NCI-H2107 treated with DMSO at 0.1 percent for 48 hours (cell line): Measurements from ENCODE around the gene LIMA1.
"Not testable (repeated sequence)": the region's sequence is repeated elsewhere in the genome, so short reads cannot be mapped to it uniquely, and the experiment has no call there.

Source experiments
- DNase-seq: peaks from one replicate; lab custom pipeline; 2025; ENCODE audit not compliant: unreplicated experiment; lab: John Stamatoyannopoulos, UW

Gene LIMA1

DNA sequence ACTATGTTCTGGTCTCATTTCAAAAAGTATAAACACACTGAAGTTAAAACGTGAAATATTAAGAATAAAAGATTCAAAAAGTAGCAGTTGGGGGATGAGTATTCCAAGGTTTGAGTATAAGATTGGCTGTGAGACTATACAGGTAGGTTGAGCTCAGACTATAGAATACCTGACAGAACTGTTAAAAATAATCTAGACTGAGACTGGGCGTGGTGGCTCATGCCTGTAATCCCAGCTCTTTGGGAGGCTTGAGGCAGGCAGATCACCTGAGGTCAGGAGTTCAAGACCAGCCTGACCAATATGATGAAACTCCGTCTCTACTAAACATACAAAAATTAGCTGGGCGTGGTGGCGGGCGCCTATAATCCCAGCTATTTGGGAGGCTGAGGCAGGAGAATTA is 64.3 kb downstream of the LIMA1 start:
- DNase-seq, result not testable (repeated sequence)

- no peak for DNase-seq
Observed at GRCh38 chr12:50218386-50218785, 64.9 kb downstream of the LIMA1 start.

DNA sequence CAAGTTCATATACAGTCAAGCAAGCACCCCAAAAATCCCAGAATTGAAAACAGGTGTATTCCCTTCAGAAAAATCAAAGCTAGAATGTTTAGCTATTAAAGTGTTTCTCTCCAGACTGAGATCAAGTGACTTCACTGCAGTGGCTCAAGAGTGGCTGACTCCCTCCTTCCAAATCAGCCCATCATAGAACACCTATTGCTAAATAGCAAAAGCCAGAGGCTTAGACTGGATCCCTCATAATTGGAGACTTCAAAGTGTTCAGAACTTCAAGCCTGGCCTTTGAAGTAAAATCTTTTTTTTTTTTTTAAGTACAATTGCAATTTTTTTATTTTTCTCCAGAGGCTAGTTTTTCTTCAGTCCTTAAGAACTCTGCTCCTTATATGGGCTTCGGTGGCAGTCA is 66.1 kb downstream of the LIMA1 start:
- no peak for DNase-seq

DNA sequence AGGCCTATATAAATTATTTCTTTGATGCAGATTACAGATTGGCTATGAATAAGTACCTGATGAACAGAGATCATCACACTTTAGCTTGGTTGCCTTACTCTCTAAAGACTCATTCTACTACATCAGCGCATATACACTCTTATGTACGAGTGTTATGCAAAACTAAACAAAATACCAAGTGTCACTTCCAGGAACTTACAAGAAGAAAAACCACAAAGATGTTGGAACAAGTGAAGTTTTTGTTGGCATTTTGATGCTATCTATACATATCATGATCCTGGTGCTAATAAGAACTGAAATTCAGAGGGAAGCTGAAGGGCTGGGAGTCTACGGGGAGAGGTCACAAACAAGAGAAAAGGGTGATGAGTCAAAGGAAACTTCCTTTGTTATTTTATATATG is 68.3 kb downstream of the LIMA1 start:
- DNase-seq, result no peak

DNA sequence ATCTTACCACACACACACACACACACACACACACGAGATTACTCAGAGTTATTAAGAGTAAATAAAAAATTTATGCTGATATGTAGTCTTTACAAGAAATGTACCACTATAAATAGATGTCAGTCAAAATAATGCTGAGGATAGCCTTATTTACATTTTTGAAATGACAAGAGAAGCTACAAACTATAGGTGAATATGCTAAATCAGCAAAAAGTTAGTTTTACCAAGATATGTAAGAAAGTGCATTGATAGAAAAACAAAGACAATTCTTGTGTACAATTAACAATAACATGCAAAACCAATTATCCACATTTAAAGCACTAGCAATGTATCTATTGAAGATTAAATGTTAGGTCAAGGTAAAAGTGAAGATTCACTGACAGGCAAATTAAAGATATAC is 69.3 kb downstream of the LIMA1 start:
- DNase-seq, result no peak

GRCh38 chr12:50213439-50213838 is 69.9 kb downstream of the LIMA1 start:
- no peak for DNase-seq

- DNase-seq, result no peak
Observed at GRCh38 chr12:50212071-50212467, 71.3 kb downstream of the LIMA1 start.

DNA sequence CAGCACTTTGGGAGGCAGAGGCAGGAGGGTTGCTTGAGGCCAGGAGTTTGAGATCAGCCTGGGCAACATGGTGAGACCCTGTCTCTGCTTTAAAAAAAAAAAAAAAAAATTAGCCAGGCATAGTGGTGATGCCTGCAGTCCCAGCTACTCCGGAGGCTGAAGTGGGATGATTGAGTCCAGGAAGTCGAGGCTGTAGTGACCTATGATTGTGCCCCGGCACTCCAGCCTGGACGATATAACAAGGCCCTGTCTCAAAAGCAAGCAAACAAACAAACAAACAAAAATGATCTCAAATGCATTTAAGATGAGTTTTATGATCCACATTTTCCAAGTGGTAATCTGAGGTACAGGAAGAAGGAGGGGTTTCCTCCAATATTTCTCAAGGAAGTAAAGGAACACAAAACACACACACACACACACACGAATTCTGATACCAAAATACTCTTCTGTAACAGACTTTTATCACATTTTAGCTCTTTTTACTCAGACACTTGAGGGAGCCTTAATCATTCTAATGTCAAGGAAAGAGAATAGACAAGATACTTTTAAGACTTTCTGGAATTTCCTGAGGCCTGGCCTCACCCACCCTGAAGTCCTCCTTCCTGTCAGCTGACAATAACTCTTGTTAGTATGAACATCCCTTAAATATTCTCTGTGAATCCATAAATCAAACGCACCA is 71.8 kb downstream of the LIMA1 start:
- DNase-seq, result no peak

DNA sequence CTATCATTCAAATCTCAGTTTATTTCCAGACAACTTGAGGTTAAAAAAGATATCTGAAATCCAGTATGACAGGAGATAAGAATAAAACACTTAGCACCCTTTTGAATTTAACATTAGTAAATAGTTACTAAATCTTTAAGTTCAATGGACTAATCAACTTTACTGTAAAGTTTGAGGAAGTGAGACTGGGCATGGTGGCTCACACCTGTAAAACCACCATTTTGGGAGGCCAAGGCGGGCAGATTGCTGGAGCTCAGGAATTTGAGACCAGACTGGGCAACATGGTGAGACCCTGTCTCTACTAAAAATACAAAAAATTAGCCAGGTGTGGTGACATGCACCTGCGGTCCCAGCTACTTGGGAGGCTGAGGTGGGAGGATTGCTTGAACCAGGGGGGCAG is 75.9 kb downstream of the LIMA1 start:
- DNase-seq, result no peak

DNA sequence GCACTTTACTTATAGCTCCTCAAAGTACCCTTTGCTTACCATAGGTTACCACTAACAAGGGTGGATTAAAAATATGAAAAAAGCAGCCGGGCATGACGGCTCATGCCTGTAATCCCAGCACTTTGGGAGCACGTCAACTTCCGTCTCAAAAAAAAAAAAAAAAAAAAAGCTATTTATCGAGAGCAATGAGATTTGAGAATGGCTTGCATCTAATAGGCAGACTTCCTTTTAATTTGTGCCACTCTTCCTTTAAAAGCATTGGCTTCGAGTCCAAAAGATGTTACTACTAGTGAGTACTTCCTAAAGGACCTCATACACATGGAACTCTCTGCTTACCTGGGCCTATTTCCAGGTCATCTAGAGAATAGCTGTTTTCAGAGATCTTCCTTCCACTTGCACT is 77.7 kb downstream of the LIMA1 start:
- no peak for DNase-seq

DNA sequence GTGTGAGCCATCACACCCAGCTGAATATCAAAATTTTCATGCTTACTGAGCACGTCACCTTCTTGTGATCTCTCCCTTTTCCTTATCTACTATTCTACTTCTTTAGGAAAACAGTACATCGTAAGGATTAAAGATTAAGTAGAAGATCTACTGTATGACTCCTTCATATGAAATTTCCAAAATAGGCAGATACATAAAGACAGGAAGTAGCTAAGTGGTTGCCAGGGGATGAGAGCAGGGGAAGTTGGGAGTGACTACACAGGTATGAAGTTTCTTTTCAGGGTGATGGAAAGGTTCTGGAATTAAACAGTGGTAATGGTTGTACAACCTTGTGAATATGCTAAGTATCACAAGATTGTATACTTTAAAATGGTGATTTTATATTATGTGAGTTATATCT is 79.6 kb downstream of the LIMA1 start:
- no peak for DNase-seq

DNA sequence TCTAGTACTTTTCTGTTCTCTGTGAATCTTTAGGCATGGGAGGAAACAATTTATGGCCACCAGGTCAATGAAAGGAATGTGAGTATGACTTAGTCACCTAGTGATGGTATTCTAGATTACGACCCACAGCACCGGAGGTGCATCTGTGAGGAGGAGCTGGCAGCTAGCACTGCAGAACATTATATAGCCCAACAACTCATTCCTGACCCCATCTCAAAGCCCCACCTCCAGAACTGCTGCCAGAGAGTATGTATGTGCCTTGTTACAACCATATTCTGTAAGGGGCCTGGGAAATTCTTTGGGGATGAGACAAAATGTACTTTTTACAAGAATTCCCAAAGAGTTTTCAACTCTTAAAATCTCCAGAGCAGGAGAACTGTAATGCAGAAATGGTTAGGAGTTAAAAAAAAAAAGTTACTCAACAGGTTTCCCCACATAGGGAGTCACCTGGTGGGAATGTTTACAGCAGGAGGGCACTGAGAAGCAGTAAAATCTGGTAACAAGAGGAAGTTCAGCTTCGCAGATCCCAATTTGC is 81.3 kb downstream of the LIMA1 start:
- DNase-seq, result no peak

- DNase-seq, result no peak
Observed at GRCh38 chr12:50200552-50201273, 82.6 kb downstream of the LIMA1 start.

DNA sequence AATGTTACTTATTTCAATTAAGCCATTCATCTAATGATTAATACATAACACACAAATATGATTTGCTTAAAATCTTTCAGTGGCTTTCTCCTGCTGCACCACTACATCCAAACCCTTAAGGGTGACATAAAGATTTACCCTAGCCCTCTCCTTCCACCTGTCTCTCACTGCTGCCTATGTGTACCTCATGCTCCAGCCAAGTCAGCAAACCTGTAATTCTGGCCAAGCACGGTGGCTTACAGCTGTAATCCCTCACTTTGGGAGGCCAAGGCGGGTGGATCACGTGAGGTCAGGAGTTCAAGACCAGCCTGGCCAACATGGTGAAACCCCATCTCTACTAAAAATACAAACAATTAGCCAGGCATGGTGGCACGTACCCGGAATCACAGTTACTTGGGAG is 84.5 kb downstream of the LIMA1 start:
- no peak for DNase-seq

DNA sequence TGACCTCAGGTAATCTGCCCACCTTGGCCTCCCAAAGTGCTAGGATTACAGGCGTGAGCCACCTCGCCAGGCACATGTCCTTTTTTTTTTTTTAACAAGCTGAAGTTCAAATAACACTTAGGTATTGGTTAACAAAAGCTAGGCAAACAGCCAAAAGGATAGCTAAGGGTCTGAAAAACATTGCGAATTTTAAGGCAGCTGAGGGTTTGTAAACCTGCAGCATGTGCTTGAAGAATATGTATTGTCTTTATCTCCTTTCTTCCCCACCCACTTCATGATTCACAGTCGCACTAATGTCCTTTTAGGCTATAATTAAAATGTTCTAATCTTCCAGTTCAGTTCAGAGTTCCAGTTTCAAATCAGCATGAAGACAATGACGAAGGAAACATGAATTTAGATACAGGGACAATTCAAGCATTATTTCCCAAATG is 86.0 kb downstream of the LIMA1 start:
- peak; percentile 88 for DNase-seq

- no peak for DNase-seq
Observed at GRCh38 chr12:50196537-50196936, 86.8 kb downstream of the LIMA1 start.

- DNase-seq, result peak; percentile 62
Observed at GRCh38 chr12:50195832-50196231, 87.5 kb downstream of the LIMA1 start.

DNA sequence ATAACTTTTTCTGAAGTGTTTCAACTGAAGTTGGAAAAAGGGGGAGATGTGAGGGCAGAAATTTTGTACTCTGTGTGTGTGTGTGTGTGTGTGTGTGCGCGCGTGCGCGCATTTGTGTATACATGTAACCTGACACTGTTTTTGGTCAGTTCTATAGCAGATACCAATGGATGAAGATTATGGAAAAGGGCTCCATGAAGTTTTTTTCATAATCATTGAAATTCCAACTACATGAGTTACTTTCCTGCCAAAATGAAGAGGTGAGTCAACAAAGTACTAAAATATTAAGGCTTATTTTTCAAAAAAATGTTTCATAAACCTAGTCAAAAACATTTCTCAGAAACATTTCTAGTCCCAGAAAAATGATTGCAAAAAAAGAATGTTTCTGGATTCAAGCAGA is 90.4 kb downstream of the LIMA1 start:
- DNase-seq, result no peak

GRCh38 chr12:50192236-50192635 is 91.1 kb downstream of the LIMA1 start:
- no peak for DNase-seq

- no peak for DNase-seq
Observed at GRCh38 chr12:50190859-50191258, 92.5 kb downstream of the LIMA1 start.

DNA sequence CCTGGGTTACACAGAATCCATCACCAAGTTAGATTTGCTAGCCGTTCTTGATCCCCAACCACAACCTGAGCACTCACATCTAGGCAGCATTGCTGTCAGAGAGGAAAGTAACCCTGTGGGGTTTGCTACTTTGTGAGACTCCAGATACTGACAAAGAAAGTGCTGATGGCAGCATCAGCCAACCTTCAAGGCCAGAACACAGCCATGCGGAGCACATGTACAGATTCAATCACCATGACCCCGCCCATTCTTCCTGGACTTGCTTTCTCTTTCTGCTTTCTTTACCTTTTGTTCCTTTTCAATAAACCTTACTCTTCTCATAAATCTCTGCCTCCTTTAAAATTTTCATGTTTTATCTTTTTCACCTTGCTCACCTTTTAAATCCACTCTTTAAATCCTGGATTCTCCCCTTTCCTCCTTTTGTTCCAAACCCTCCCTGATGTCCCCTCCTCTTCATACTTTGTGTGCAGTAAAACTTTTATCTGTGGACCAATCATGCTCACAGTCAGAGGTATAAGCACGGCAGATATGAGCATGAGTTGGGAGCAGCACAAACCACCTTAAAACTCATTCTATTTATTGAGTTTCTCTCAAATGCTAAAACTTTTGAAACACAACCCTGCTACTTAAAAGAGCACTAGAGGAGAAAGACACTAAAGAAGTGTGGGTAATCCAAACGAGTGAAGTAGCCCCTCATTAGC is 94.3 kb downstream of the LIMA1 start:
- DNase-seq, result no peak

DNA sequence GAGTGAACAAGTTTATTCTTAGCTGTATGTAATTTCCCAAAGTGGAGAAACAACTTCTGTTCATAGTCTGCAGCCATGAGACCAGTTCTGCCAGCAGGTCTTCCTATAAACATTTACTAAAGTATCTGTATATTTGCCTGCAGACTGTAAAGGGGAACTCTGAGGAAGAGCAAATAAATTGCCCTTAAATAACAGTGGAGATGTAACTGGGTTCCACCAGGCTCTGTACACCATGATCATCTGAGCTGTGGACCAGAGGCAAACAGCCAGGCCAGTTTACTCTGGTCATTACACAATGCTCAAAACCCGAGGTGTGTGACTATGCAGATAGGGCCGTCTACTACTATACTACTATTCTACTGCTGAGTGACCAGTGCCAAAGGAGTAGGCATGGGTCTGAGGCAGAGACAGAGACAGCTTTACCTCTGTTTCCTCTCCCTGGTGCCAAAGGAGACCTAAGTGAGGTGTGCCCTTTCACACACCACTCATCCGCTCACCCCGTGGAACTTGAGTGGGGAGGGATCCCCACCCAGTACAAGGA is 95.0 kb downstream of the LIMA1 start:
- no peak for DNase-seq
